ENCODE data around the gene MORC2. TPM values are rescaled to one million over a fixed set of nuclear protein-coding genes. Genes with fewer than 3 reads are reported as not detected.

Gene MORC2
- total RNA-seq, 1 experiment from 2014 or later, result 12.0 TPM

- no peak overlapping the region for H3K9ac ChIP-seq (ENCODE audit: low read length)
- H3K4me2 ChIP-seq (ENCODE audit: low read length), result no peak overlapping the region
- no peaks in the 10 kb centered on the region for H3K79me2 ChIP-seq (ENCODE audit: low read length)
- H3K27me3 ChIP-seq (ENCODE audit: low read length), result no peaks in the 10 kb centered on the region
- H3F3A ChIP-seq (ENCODE audit: low read length, unreplicated experiment), result no peaks in the 10 kb centered on the region
- TF ChIP-seq, protein P1, sequence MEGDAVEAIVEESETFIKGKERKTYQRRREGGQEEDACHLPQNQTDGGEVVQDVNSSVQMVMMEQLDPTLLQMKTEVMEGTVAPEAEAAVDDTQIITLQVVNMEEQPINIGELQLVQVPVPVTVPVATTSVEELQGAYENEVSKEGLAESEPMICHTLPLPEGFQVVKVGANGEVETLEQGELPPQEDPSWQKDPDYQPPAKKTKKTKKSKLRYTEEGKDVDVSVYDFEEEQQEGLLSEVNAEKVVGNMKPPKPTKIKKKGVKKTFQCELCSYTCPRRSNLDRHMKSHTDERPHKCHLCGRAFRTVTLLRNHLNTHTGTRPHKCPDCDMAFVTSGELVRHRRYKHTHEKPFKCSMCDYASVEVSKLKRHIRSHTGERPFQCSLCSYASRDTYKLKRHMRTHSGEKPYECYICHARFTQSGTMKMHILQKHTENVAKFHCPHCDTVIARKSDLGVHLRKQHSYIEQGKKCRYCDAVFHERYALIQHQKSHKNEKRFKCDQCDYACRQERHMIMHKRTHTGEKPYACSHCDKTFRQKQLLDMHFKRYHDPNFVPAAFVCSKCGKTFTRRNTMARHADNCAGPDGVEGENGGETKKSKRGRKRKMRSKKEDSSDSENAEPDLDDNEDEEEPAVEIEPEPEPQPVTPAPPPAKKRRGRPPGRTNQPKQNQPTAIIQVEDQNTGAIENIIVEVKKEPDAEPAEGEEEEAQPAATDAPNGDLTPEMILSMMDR (conservative IDR thresholded peaks at IDR 0.05; ENCODE audit: low read depth, low read length), result no peak
- TF ChIP-seq EZH2 (IDR thresholded peaks at IDR 0.05; ENCODE audit: low read length, unreplicated experiment), result no peak
- DNase-seq (no peak), ATAC-seq (no peak)
- H2AFZ ChIP-seq (ENCODE audit: low read length), result no peak overlapping the region
- intact Hi-C loops (cut with micrococcal nuclease), result no loop called here
- H3K36me3 ChIP-seq (ENCODE audit: low read depth, low read length), result no peaks in the 10 kb centered on the region
- no peaks in the 10 kb centered on the region for H3K9me3 ChIP-seq (ENCODE audit: low read length)
- ChIA-PET CTCF (no interaction called here), POLR2A (ENCODE audit: unreplicated experiment) (no interaction called here)
- H3K4me3 ChIP-seq (ENCODE audit: low read length), result no peak overlapping the region
- H3K9me2 ChIP-seq (replicated peaks; ENCODE audit: low read length), result no peaks in the 10 kb centered on the region
- no peaks in the 10 kb centered on the region for H4K20me1 ChIP-seq (ENCODE audit: low read length)
- no peak overlapping the region for H3K27ac ChIP-seq (ENCODE audit: low read length)
- no TSS peak for BruUV-seq (replicated peaks)
- no peaks in the 10 kb centered on the region for H3K4me1 ChIP-seq (ENCODE audit: insufficient read depth, low read length)
Observed at GRCh38 chr22:30891781-30892180, 76.8 kb downstream of the MORC2 start.

- CTCF ChIA-PET, result no interaction called here
- POLR2A ChIA-PET (ENCODE audit: unreplicated experiment), result no interaction called here
- no TSS peak for BruUV-seq (replicated peaks)
Observed at GRCh38 chr22:30891443-30891755, 77.2 kb downstream of the MORC2 start.

DNA sequence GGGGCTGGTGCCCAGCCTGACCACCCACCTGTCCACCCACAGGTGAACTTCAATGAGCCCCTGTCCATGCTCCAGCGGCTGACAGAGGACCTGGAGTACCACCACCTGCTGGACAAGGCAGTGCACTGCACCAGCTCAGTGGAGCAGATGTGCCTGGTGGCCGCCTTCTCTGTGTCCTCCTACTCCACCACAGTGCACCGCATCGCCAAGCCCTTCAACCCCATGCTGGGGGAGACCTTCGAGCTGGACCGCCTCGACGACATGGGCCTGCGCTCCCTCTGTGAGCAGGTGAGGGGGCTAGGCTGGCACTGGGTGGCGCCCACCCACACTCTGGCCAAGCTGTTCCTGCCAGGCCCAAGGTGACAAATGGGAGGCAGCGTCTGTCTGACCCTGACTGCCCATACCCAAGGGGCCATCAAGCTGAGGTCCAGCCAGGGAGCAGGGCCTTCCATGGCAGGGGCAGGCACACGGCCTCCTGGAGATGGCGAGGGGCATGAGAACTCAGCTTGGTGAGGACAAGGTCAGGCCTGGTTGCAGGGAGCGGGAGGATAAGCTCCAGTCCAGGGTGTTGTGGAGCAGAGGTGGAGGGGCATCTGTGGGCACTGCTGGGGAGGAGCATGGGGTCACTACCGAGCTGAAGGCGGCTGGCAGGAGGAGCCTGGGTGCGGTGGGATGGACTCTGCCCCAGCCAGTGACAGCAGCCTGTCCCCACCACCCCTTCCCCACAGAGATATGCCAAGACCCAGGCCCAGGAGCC is 77.7 kb downstream of the MORC2 start:
- Histone ChIP-seq H3K9me3 (ENCODE audit: low read length) (no peaks in the 10 kb centered on the region), H3K27ac (ENCODE audit: low read length) (no peak overlapping the region), H3K27me3 (ENCODE audit: low read length) (no peaks in the 10 kb centered on the region), H4K20me1 (ENCODE audit: low read length) (no peaks in the 10 kb centered on the region), H3K4me2 (ENCODE audit: low read length) (no peak overlapping the region), H3K9me2 (replicated peaks; ENCODE audit: low read length) (no peaks in the 10 kb centered on the region), H3K4me1 (ENCODE audit: insufficient read depth, low read length) (no peaks in the 10 kb centered on the region), H3F3A (ENCODE audit: low read length, unreplicated experiment) (no peaks in the 10 kb centered on the region), H3K36me3 (ENCODE audit: low read depth, low read length) (no peaks in the 10 kb centered on the region), H3K9ac (ENCODE audit: low read length) (no peak overlapping the region), H2AFZ (ENCODE audit: low read length) (no peak overlapping the region), H3K4me3 (ENCODE audit: low read length) (no peak overlapping the region), H3K79me2 (ENCODE audit: low read length) (no peaks in the 10 kb centered on the region)
- DNase-seq, result peak; percentile 53
- no peak for TF ChIP-seq EZH2 (IDR thresholded peaks at IDR 0.05; ENCODE audit: low read length, unreplicated experiment)
- TF ChIP-seq, protein P1 (conservative IDR thresholded peaks at IDR 0.05; ENCODE audit: low read depth, low read length), result peak; percentile 72
- peak; percentile 73 for ATAC-seq
- no TSS peak for BruUV-seq (replicated peaks)
- intact Hi-C loops (cut with micrococcal nuclease), result no loop called here
- ChIA-PET POLR2A (ENCODE audit: unreplicated experiment) (no interaction called here), CTCF (interaction anchor here (0.5 kb wide), 1 partner anchor 127 kb away, joined by 4 read pairs; no protein-coding TSS in a partner anchor)

More at GRCh38 chr22:30891443-30891755, 77.2 kb downstream of the MORC2 start:
- Histone ChIP-seq H3K27me3 (ENCODE audit: low read length) (no peaks in the 10 kb centered on the region), H3K9me2 (replicated peaks; ENCODE audit: low read length) (no peaks in the 10 kb centered on the region), H2AFZ (ENCODE audit: low read length) (no peak overlapping the region), H3K4me2 (ENCODE audit: low read length) (no peak overlapping the region), H4K20me1 (ENCODE audit: low read length) (no peaks in the 10 kb centered on the region), H3F3A (ENCODE audit: low read length, unreplicated experiment) (no peaks in the 10 kb centered on the region), H3K36me3 (ENCODE audit: low read depth, low read length) (no peaks in the 10 kb centered on the region), H3K79me2 (ENCODE audit: low read length) (no peaks in the 10 kb centered on the region), H3K4me3 (ENCODE audit: low read length) (no peak overlapping the region), H3K4me1 (ENCODE audit: insufficient read depth, low read length) (no peaks in the 10 kb centered on the region), H3K9ac (ENCODE audit: low read length) (no peak overlapping the region), H3K9me3 (ENCODE audit: low read length) (no peaks in the 10 kb centered on the region), H3K27ac (ENCODE audit: low read length) (no peak overlapping the region)
- TF ChIP-seq, protein P1 (conservative IDR thresholded peaks at IDR 0.05; ENCODE audit: low read depth, low read length), result no peak
- TF ChIP-seq EZH2 (IDR thresholded peaks at IDR 0.05; ENCODE audit: low read length, unreplicated experiment) (no peak), EZH2phosphoT487 (IDR thresholded peaks at IDR 0.05; ENCODE audit: borderline replicate concordance, low read length) (no peak)
- no peak for DNase-seq
- intact Hi-C loops (cut with micrococcal nuclease), result no loop called here
- ATAC-seq, result no peak
